Measurements from ENCODE around the gene KIAA2012. TPM values are rescaled to one million over a fixed set of nuclear protein-coding genes. Genes with fewer than 3 reads are reported as not detected.

KIAA2012 gene
- total RNA-seq, 1 experiment from 2014 or later = not detected

DNA sequence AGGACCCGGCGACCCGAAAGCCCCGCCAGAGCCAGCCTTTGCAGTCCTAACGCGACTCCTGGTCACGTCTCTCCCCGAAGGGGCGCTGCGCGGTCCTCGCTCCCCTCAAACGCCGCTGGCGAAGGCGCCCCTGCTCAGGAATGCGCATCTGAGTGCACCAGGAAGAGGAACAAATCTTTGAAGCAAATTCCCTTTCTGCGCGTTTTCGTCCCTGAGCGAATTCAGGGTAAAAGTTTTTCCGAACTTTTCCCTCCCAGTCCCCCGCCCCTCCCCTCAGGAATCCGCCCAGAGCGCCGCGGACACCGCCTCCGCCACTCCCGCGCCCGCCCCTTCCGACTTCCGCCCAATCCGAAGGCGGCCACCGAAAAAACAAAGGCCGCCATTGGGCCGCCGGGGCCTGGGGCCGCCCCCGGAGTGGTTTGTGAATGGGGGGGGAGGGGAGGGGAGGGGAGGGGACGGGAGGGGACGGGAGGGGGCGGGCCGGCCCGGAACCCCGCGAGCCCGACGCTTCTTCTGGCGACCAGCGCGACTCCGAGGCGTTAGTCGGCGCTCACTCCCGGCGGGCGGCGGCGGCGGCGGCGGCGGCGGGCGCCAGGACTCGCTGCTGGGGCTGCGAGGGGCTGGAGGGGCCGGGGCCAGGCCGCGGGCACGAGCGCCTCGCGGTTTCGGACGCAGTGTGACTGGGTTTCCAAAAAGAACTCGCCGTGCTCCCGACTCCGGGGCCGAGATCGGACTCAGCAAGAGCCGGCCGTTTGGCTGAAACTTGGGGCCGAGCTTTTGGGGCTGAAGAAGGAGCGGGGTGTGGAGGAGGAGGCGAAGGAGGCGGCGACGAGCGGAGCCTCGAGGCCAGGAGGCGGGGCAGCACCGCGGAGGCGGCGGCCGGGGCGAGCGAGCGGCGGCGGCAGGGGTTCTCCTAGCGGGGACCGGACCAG, 39.5 kb upstream of the KIAA2012 start, which contains the start of gene FZD7:
TSS of gene FZD7 (plus strand) at position 539 of the 932 bp plus-strand sequence. CDS start 793 bp downstream, outside the sequence.
- DNase-seq = peak; percentile 95
- intact Hi-C loops (cut with micrococcal nuclease; ENCODE audit: unreplicated experiment) = no loop called here
- no TSS peak for BruUV-seq (replicated peaks)
- H3K27me3 Mint-ChIP-seq (ENCODE audit: unreplicated experiment) = no peaks in the 10 kb centered on the region
- H3K4me1 Mint-ChIP-seq (ENCODE audit: low read depth, unreplicated experiment) = peaks cover 6% of the 10 kb centered on the region
- H3K9me3 Mint-ChIP-seq (ENCODE audit: low read depth, unreplicated experiment) = no peaks in the 10 kb centered on the region
- CTCF ChIA-PET = no interaction called here
- H3K27ac Mint-ChIP-seq (ENCODE audit: unreplicated experiment) = peak within 1 kb of the TSS; percentile 46
- H3K36me3 Mint-ChIP-seq (ENCODE audit: insufficient read depth, unreplicated experiment) = peaks cover 23% of the 10 kb centered on the region
- TF ChIP-seq, protein P1, sequence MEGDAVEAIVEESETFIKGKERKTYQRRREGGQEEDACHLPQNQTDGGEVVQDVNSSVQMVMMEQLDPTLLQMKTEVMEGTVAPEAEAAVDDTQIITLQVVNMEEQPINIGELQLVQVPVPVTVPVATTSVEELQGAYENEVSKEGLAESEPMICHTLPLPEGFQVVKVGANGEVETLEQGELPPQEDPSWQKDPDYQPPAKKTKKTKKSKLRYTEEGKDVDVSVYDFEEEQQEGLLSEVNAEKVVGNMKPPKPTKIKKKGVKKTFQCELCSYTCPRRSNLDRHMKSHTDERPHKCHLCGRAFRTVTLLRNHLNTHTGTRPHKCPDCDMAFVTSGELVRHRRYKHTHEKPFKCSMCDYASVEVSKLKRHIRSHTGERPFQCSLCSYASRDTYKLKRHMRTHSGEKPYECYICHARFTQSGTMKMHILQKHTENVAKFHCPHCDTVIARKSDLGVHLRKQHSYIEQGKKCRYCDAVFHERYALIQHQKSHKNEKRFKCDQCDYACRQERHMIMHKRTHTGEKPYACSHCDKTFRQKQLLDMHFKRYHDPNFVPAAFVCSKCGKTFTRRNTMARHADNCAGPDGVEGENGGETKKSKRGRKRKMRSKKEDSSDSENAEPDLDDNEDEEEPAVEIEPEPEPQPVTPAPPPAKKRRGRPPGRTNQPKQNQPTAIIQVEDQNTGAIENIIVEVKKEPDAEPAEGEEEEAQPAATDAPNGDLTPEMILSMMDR (IDR thresholded peaks at IDR 0.05; ENCODE audit: unreplicated experiment) = no peak
- no peak within 1 kb of the TSS for H3K4me3 Mint-ChIP-seq (ENCODE audit: low read depth, unreplicated experiment)

DNA sequence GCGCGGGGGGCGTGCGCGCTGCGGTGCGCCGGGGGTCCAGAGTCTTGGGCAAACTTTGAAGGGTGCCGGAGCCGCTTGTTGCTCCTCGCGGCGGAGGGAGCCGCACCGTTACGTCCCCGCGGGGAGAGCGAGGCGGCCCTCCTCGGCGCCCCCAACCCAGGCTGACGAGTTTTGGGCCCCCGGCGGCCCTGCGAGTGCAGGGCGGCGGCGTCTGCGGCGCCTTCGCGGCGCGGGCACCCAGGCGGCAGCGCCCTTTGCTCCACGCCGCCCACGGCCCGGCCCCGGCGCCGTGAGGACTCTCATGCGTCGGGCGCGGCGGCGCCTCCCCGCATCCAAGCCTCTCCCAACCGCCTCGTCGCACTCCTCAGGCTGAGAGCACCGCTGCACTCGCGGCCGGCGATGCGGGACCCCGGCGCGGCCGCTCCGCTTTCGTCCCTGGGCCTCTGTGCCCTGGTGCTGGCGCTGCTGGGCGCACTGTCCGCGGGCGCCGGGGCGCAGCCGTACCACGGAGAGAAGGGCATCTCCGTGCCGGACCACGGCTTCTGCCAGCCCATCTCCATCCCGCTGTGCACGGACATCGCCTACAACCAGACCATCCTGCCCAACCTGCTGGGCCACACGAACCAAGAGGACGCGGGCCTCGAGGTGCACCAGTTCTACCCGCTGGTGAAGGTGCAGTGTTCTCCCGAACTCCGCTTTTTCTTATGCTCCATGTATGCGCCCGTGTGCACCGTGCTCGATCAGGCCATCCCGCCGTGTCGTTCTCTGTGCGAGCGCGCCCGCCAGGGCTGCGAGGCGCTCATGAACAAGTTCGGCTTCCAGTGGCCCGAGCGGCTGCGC, 38.6 kb upstream of the KIAA2012 start:
- CTCF ChIA-PET = no interaction called here
- Mint-ChIP-seq H3K4me3 (ENCODE audit: low read depth, unreplicated experiment) (no peak overlapping the region), H3K36me3 (ENCODE audit: insufficient read depth, unreplicated experiment) (peaks cover 23% of the 10 kb centered on the region), H3K9me3 (ENCODE audit: low read depth, unreplicated experiment) (no peaks in the 10 kb centered on the region), H3K4me1 (ENCODE audit: low read depth, unreplicated experiment) (peaks cover 15% of the 10 kb centered on the region), H3K27ac (ENCODE audit: unreplicated experiment) (peak overlapping the region; percentile 46), H3K27me3 (ENCODE audit: unreplicated experiment) (no peaks in the 10 kb centered on the region)
- intact Hi-C loops (cut with micrococcal nuclease; ENCODE audit: unreplicated experiment) = loop anchor here (5.0 kb wide), 1 partner anchor 237 kb away; no protein-coding TSS in a partner anchor
- peak; percentile 37 for DNase-seq
- TF ChIP-seq, protein P1 (IDR thresholded peaks at IDR 0.05; ENCODE audit: unreplicated experiment) = no peak
- BruUV-seq (replicated peaks) = no TSS peak

DNA sequence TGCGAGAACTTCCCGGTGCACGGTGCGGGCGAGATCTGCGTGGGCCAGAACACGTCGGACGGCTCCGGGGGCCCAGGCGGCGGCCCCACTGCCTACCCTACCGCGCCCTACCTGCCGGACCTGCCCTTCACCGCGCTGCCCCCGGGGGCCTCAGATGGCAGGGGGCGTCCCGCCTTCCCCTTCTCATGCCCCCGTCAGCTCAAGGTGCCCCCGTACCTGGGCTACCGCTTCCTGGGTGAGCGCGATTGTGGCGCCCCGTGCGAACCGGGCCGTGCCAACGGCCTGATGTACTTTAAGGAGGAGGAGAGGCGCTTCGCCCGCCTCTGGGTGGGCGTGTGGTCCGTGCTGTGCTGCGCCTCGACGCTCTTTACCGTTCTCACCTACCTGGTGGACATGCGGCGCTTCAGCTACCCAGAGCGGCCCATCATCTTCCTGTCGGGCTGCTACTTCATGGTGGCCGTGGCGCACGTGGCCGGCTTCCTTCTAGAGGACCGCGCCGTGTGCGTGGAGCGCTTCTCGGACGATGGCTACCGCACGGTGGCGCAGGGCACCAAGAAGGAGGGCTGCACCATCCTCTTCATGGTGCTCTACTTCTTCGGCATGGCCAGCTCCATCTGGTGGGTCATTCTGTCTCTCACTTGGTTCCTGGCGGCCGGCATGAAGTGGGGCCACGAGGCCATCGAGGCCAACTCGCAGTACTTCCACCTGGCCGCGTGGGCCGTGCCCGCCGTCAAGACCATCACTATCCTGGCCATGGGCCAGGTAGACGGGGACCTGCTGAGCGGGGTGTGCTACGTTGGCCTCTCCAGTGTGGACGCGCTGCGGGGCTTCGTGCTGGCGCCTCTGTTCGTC, 37.7 kb upstream of the KIAA2012 start:
- H3K9me3 Mint-ChIP-seq (ENCODE audit: low read depth, unreplicated experiment) = no peaks in the 10 kb centered on the region
- TF ChIP-seq, protein P1 (IDR thresholded peaks at IDR 0.05; ENCODE audit: unreplicated experiment) = no peak
- no peaks in the 10 kb centered on the region for H3K27me3 Mint-ChIP-seq (ENCODE audit: unreplicated experiment)
- peaks cover 16% of the 10 kb centered on the region for H3K4me1 Mint-ChIP-seq (ENCODE audit: low read depth, unreplicated experiment)
- H3K27ac Mint-ChIP-seq (ENCODE audit: unreplicated experiment) = peak overlapping the region; percentile 46
- peaks cover 23% of the 10 kb centered on the region for H3K36me3 Mint-ChIP-seq (ENCODE audit: insufficient read depth, unreplicated experiment)
- CTCF ChIA-PET = no interaction called here
- DNase-seq = no peak
- intact Hi-C loops (cut with micrococcal nuclease; ENCODE audit: unreplicated experiment) = loop anchor here (5.0 kb wide), 1 partner anchor 238 kb away; no protein-coding TSS in a partner anchor
- BruUV-seq (replicated peaks) = no TSS peak
- no peak overlapping the region for H3K4me3 Mint-ChIP-seq (ENCODE audit: low read depth, unreplicated experiment)

DNA sequence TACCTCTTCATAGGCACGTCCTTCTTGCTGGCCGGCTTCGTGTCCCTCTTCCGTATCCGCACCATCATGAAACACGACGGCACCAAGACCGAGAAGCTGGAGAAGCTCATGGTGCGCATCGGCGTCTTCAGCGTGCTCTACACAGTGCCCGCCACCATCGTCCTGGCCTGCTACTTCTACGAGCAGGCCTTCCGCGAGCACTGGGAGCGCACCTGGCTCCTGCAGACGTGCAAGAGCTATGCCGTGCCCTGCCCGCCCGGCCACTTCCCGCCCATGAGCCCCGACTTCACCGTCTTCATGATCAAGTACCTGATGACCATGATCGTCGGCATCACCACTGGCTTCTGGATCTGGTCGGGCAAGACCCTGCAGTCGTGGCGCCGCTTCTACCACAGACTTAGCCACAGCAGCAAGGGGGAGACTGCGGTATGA, 37.1 kb upstream of the KIAA2012 start:
- no peaks in the 10 kb centered on the region for H3K27me3 Mint-ChIP-seq (ENCODE audit: unreplicated experiment)
- CTCF ChIA-PET = no interaction called here
- TF ChIP-seq, protein P1 (IDR thresholded peaks at IDR 0.05; ENCODE audit: unreplicated experiment) = no peak
- H3K9me3 Mint-ChIP-seq (ENCODE audit: low read depth, unreplicated experiment) = no peaks in the 10 kb centered on the region
- H3K27ac Mint-ChIP-seq (ENCODE audit: unreplicated experiment) = no peak overlapping the region
- BruUV-seq (replicated peaks) = no TSS peak
- peaks cover 23% of the 10 kb centered on the region for H3K36me3 Mint-ChIP-seq (ENCODE audit: insufficient read depth, unreplicated experiment)
- intact Hi-C loops (cut with micrococcal nuclease; ENCODE audit: unreplicated experiment) = loop anchor here (5.0 kb wide), 1 partner anchor 239 kb away; no protein-coding TSS in a partner anchor
- no peak for DNase-seq
- H3K4me1 Mint-ChIP-seq (ENCODE audit: low read depth, unreplicated experiment) = peaks cover 16% of the 10 kb centered on the region
- no peak overlapping the region for H3K4me3 Mint-ChIP-seq (ENCODE audit: low read depth, unreplicated experiment)

Data from Calu3 (cell line).